ENCODE measurements around the gene MC2R.
"Not testable (repeated sequence)": the region's sequence is repeated elsewhere in the genome, so short reads cannot be mapped to it uniquely, and the experiment has no call there.

The MC2R gene

DNA sequence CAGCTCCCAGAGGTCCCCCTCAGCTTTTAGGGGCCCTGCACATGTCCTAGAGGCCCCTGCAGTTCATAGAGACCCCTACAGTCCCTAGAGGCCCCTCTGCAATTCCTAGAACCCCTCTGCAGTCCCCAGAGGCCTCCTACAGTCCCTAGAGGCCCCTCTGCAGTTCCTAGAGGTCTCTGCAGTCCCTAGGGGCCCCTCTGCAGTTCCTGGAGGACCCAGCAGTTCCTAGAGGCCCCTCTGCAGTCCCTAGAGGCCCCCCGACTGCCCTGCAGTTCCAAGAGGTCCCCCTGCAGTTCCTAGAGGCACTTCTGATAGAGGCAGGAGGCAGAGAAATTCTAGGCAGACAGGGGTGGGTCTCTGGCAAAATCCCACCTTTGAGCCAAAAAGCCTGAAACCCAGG, 35.4 kb downstream of the MC2R start:
- no peak for ATAC-seq (ENCODE audit: low read depth)
- H3K4me3 Mint-ChIP-seq, result no peak overlapping the region
- no peaks in the 10 kb centered on the region for H3K9me3 Mint-ChIP-seq
- DNase-seq (ENCODE audit: low spot score in 2 of 2), result no peak
- H3K4me1 Mint-ChIP-seq, result no peaks in the 10 kb centered on the region
- H3K27me3 Mint-ChIP-seq, result peaks cover 8% of the 10 kb centered on the region
- H3K27ac Mint-ChIP-seq, result no peak overlapping the region
- no peaks in the 10 kb centered on the region for H3K36me3 Mint-ChIP-seq

DNA sequence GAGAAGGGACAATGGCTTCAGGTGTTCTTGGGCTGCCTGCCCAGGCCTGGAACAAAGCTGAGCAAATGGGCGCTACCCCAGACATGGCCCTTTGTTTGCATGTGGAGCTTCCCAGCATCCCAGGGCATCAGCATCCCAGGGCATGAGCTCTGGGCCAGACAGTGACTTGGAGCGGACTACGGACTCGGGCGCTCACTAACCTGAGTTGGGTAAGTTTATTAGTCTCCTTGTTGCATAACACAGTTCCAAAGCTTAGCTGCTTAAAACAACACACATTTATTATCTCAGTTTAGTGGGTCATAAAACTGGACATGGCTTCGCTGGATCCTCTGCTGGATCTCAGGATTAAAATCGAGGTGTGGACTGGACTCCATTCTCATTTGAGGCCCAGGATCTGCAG, 35.8 kb downstream of the MC2R start:
- H3K4me3 Mint-ChIP-seq, result no peak overlapping the region
- peaks cover 4% of the 10 kb centered on the region for H3K27me3 Mint-ChIP-seq
- H3K9me3 Mint-ChIP-seq, result no peaks in the 10 kb centered on the region
- H3K4me1 Mint-ChIP-seq, result no peaks in the 10 kb centered on the region
- ATAC-seq (ENCODE audit: low read depth) (no peak), DNase-seq (ENCODE audit: low spot score in 2 of 2) (no peak)
- no peaks in the 10 kb centered on the region for H3K36me3 Mint-ChIP-seq
- no peak overlapping the region for H3K27ac Mint-ChIP-seq

DNA sequence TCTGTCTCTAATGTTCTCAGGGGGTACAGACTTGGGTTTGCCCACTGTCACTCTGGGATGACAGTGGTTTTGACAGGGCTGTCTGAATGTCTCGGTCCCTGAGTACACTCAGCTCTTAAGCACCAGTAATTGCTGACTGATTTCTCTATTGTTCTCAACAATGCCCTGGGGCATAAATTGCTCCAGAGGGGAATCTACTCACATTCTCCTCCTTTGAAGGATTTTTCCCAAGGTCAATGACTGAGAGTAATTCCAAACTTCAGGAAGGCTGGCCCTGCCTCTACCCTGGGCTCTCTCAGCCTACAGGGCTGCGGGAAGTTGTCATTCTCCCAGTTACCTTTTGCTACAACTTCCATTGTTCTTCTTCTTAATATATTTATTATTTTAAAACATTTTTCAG, 36.5 kb downstream of the MC2R start:
- no peaks in the 10 kb centered on the region for H3K9me3 Mint-ChIP-seq
- ATAC-seq (ENCODE audit: low read depth), result no peak
- peaks cover 3% of the 10 kb centered on the region for H3K27me3 Mint-ChIP-seq

DNA sequence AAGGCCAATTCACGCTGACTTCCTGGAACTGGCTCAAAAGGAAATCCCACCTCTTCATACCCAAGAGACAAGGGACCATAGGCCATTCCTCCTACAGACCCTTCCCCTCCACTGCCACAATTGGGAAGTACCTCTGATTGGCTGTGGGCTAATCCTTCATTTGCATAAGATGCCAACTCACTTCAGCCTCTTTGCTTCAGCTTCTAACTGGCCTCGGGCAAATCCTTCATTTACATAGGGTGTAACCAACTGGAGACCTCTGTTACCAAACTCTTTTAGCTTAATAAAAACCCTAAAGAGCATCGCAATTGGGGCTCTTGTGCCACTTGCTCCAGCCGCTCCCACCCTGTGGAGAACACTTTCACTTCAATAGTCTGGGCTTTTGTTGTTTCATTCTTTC, 38.2 kb downstream of the MC2R start:
- Mint-ChIP-seq H3K4me1 (no peaks in the 10 kb centered on the region), H3K9me3 (no peaks in the 10 kb centered on the region), H3K4me3 (no peak overlapping the region), H3K27ac (no peak overlapping the region), H3K36me3 (no peaks in the 10 kb centered on the region), H3K27me3 (no peaks in the 10 kb centered on the region)
- no peak for DNase-seq (ENCODE audit: low spot score in 2 of 2)
- ATAC-seq (ENCODE audit: low read depth), result no peak

More for the DNA sequence above, 36.5 kb downstream of the MC2R start:
- no peak overlapping the region for H3K27ac Mint-ChIP-seq
- no peak for DNase-seq (ENCODE audit: low spot score in 2 of 2)
- no peaks in the 10 kb centered on the region for H3K4me1 Mint-ChIP-seq
- H3K4me3 Mint-ChIP-seq, result no peak overlapping the region
- no peaks in the 10 kb centered on the region for H3K36me3 Mint-ChIP-seq

DNA sequence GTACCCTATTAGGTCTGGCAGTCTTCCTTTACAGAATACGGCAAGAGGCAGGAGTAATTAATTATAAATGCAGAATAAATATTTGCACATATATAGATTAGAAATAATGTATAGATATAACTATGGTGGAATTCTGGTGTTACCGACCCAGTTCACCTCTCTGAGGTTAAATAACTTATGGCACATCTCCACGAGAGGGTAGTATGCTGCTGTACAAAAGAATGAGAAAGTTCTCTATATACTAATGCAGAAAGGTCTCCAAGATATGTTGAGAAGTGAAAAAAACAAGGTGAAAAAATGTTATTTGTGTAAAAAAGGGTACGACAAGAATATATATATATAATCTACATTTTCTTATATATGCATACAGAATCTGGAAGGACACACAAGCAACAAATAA, 40.8 kb downstream of the MC2R start:
- Mint-ChIP-seq H3K27me3 (peaks cover 5% of the 10 kb centered on the region), H3K4me3 (no peak overlapping the region), H3K36me3 (no peaks in the 10 kb centered on the region), H3K27ac (no peak overlapping the region), H3K4me1 (no peaks in the 10 kb centered on the region), H3K9me3 (no peaks in the 10 kb centered on the region)
- DNase-seq (ENCODE audit: low spot score in 2 of 2) (no peak), ATAC-seq (ENCODE audit: low read depth) (no peak)

DNA sequence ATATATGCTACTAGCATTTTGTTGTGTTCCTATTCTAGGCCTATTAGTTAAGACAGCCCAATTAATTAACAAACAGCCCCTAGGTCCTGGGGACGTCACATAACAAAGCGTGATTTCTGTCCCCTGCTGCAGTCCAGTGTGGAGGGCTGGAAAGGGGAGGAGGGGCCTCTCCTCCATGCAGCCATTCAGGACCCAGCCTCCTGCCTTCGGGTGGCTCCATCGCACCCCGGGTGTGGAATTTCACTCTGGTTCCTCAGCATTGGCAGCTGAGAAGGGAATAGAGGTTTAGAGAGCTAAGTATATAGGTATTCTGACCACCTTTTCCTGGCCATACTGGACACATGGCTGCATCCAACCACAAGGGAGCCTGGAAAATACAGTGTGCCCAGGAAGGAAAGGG, 42.4 kb downstream of the MC2R start:
- peaks cover 5% of the 10 kb centered on the region for H3K27me3 Mint-ChIP-seq
- DNase-seq (ENCODE audit: low spot score in 2 of 2), result no peak
- H3K4me3 Mint-ChIP-seq, result no peak overlapping the region
- H3K36me3 Mint-ChIP-seq, result no peaks in the 10 kb centered on the region
- no peak for ATAC-seq (ENCODE audit: low read depth)
- no peak overlapping the region for H3K27ac Mint-ChIP-seq
- no peaks in the 10 kb centered on the region for H3K4me1 Mint-ChIP-seq
- H3K9me3 Mint-ChIP-seq, result no peaks in the 10 kb centered on the region

DNA sequence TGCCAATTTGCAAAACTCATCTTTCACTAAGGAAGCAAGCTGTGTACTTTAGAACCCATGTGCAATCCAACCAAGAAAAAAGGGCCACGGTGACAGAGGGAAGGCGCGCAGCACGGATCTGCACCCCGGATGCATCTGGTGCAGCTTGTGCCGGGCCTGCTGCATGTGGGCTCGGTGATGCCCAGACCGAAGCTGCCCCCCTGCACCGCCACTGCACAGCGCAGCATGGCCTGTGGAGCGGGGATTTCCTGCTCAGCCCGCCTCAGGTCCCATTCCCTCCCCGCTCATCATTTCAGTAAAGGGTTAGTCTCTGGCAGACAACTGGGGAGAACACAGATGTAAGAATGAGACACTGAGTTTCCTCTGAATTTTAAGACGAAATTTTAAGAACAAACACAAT, 43.0 kb downstream of the MC2R start:
- DNase-seq (ENCODE audit: low spot score in 2 of 2) (no peak), ATAC-seq (ENCODE audit: low read depth) (no peak)
- Mint-ChIP-seq H3K4me3 (no peak overlapping the region), H3K27me3 (peaks cover 5% of the 10 kb centered on the region), H3K27ac (no peak overlapping the region), H3K4me1 (no peaks in the 10 kb centered on the region), H3K36me3 (no peaks in the 10 kb centered on the region), H3K9me3 (no peaks in the 10 kb centered on the region)

DNA sequence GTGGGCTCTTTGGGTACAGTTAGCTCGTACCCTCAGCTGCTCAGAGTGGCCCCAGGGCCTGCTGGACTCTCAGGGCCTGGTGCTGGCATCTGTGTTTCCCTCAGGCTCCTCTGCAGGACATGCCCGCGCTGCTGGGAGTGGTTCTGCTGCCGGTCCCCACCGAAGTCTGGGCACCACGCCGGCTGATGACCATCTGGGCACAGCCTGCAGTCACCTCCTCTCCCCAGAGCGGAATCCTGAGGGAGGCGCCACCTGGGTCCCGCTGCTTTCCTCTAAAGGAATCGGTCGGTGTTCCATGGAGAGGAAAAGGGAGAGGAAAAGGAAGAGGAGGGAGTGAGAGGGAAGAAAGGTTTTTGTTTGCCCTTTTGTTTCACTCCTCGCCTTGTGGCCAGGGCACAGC, 43.6 kb downstream of the MC2R start:
- peaks cover 7% of the 10 kb centered on the region for H3K27me3 Mint-ChIP-seq
- ATAC-seq (ENCODE audit: low read depth) (no peak), DNase-seq (ENCODE audit: low spot score in 2 of 2) (no peak)
- H3K4me3 Mint-ChIP-seq, result no peak overlapping the region
- no peak overlapping the region for H3K27ac Mint-ChIP-seq
- no peaks in the 10 kb centered on the region for H3K9me3 Mint-ChIP-seq
- H3K4me1 Mint-ChIP-seq, result no peaks in the 10 kb centered on the region
- H3K36me3 Mint-ChIP-seq, result no peaks in the 10 kb centered on the region

DNA sequence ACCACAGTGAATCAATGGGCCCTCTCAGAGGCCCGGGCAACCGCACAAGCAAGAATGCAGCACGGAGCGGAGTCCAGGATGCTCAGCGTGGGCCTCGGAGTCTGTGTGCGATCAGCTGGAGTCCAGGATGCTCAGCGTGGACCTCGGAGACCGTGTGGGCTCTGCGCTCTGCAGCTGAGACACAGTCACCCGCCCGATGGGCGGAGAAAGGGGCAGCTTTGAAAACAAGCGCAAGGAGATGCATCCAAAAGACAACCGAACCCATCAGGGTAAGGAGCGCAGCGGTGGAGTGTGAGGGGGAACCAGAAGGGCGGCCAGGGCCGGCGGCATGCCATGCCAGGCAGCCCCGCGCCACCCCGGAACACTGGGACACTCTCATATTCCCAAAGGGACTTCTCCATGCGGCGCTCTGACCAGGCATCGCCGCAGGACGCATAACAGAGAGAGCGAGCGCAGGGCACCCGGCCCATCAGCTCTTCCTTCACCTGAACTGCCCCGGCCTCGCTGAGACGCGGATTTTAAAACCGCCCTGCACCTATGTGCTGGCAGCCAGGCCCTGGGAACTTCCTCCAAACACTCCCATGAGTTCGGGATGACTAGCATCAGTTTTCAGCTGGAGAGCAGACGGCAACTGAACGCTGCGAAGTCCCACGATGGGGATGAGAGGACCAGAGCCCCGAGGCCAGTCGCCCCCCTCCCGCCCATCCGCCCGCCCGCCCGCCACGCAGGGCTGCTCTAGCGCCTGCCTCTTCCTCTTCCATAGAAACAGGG, 46.6 kb downstream of the MC2R start:
- Mint-ChIP-seq H3K27me3 (peaks cover 15% of the 10 kb centered on the region), H3K4me1 (no peaks in the 10 kb centered on the region), H3K9me3 (no peaks in the 10 kb centered on the region), H3K36me3 (no peaks in the 10 kb centered on the region), H3K4me3 (no peak overlapping the region), H3K27ac (no peak overlapping the region)
- ATAC-seq (ENCODE audit: low read depth) (no peak), DNase-seq (ENCODE audit: low spot score in 2 of 2) (no peak)

DNA sequence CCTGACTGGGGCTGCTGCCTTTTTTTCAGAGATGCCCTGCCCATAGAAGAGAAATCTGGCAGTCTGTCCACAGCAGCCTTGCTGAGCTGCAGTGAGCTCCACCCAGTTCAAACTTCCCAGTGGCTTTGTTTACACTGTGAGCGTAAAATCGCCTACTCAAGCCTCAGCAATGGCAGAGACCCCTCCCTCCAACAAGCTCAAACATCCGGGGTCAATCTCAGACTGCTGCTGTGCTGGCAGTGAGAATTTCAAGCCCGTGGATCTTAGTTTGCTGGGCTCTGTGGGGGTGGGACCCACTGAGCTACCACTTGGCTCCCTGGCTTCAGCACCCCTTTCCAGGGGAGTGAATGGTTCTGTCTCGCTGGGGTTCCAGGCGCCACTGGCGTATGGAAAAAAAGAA, 52.4 kb downstream of the MC2R start:
- not testable (repeated sequence) for H3K36me3 Mint-ChIP-seq; H3K27ac Mint-ChIP-seq; H3K9me3 Mint-ChIP-seq; H3K4me3 Mint-ChIP-seq; ATAC-seq (ENCODE audit: low read depth); H3K4me1 Mint-ChIP-seq; DNase-seq (ENCODE audit: low spot score in 2 of 2)
- peaks cover 17% of the 10 kb centered on the region for H3K27me3 Mint-ChIP-seq

DNA sequence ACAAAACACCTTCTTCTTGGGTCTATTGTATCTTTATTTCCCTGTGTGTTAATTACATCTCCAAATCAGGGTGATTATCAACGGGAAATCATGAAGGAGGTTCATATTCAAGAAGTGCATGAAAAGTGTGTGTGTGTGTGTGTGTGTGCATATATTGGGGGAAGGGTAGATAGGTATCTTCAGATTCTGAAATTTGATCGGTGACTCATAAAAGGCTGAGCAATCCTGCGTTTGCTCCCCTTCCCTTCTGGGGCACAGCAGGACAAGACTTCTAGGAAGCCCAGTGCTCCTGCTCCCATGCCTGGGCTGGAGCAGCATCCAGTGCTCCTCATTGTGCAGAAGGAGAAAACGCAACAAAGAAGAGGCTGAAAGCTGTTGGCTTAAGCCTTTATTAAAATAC, 65.5 kb downstream of the MC2R start:
- Mint-ChIP-seq H3K4me1 (no peaks in the 10 kb centered on the region), H3K36me3 (no peaks in the 10 kb centered on the region), H3K27ac (no peak overlapping the region), H3K27me3 (peaks cover 5% of the 10 kb centered on the region), H3K9me3 (peaks cover 17% of the 10 kb centered on the region), H3K4me3 (no peak overlapping the region)
- no peak for DNase-seq (ENCODE audit: low spot score in 2 of 2)
- ATAC-seq (ENCODE audit: low read depth), result no peak

DNA sequence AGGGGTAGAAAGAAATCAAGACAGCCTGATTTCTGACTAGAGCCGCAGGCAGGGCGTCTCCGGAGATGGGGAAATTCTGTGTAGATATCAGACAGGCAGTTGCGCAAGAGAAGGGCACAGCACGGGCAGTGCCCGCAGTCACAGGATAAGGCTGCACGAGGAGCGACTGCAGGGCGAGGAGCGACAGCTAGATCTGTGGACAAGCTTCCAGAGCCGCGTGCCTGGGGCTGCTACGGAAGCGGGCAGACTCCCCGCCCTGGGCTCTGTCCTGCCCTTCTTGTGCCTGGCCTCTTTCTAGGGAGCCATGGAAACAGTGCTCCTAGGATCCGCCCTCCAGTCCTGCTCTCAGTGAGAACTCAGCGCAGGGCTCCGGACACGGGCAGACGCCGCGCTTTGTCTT, 78.8 kb downstream of the MC2R start:
- Mint-ChIP-seq H3K4me3 (no peak overlapping the region), H3K36me3 (no peaks in the 10 kb centered on the region), H3K27me3 (peaks cover 11% of the 10 kb centered on the region), H3K9me3 (peaks cover 3% of the 10 kb centered on the region), H3K4me1 (no peaks in the 10 kb centered on the region), H3K27ac (no peak overlapping the region)
- DNase-seq (ENCODE audit: low spot score in 2 of 2) (no peak), ATAC-seq (ENCODE audit: low read depth) (no peak)

DNA sequence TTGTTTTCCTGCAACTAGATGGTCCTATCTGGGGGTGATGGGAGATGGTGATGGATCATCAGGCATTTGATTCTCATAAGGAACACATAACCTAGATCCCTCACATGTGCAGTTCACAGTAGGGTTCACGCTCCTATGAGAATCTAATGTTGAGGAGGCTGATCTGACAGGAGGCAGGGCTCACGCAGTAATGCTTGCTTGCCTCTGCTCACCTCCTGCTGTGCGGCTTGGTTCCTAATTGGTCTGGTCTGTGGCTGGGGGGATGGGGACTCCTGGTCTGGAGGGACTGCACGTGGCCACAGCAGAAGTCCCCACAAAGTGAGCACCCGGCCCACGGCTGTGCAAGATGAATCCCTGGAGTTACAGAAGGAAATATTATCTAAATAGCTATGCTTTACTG, 80.1 kb downstream of the MC2R start:
- Mint-ChIP-seq H3K4me3 (no peak overlapping the region), H3K4me1 (no peaks in the 10 kb centered on the region), H3K27me3 (peaks cover 14% of the 10 kb centered on the region), H3K27ac (no peak overlapping the region), H3K9me3 (peaks cover 5% of the 10 kb centered on the region), H3K36me3 (no peaks in the 10 kb centered on the region)
- no peak for DNase-seq (ENCODE audit: low spot score in 2 of 2)
- ATAC-seq (ENCODE audit: low read depth), result no peak

DNA sequence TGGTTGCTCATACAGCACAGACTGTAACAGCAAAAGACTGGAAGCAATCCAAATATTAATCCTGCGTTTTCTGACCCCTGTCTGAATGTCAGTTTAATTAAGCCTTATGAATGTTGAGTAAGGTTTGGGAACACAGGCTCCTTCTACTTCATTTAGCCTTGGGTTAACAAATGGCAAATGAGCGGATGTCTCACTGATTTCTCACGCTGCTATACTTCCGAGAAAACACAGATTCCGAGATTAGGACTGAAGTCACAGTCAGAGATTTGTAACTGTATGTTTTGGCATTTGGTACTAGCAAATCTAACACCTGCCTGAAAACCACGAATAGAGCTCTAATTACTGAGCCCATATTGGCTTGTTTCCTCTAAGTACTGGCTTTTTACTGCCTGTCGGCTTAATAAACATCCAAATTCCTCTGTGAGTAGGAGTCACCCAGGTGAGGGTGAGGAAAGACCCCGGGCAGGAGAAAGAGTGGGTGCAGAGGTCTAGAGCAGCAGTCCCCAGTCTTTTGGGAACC, 80.8 kb downstream of the MC2R start:
- Mint-ChIP-seq H3K4me3 (no peak overlapping the region), H3K9me3 (peaks cover 5% of the 10 kb centered on the region), H3K4me1 (no peaks in the 10 kb centered on the region), H3K27ac (no peak overlapping the region), H3K27me3 (peaks cover 14% of the 10 kb centered on the region), H3K36me3 (no peaks in the 10 kb centered on the region)
- no peak for DNase-seq (ENCODE audit: low spot score in 2 of 2)
- no peak for ATAC-seq (ENCODE audit: low read depth)
